HG03378 (cell line): ENCODE results near the gene DPYSL3.

Experiments used
- ATAC-seq: cut with Tn5 transposase; IDR thresholded peaks from one replicate; pipeline ENCODE4 v1.9.1; 2021; ENCODE audit warnings: mild to moderate bottlenecking, moderate library complexity; ENCODE audit not compliant: unreplicated experiment

The DPYSL3 gene

GRCh38 chr5:147406636-147407035 lies 103.2 kb downstream of the DPYSL3 start:
- no peak for ATAC-seq

- ATAC-seq, result peak; percentile 15
Observed at GRCh38 chr5:147404706-147405105, 105.2 kb downstream of the DPYSL3 start.

- peak; percentile 96 for ATAC-seq
Observed at GRCh38 chr5:147403651-147404640, 105.9 kb downstream of the DPYSL3 start.

GRCh38 chr5:147400881-147401280 lies 109.0 kb downstream of the DPYSL3 start:
- no peak for ATAC-seq

DNA sequence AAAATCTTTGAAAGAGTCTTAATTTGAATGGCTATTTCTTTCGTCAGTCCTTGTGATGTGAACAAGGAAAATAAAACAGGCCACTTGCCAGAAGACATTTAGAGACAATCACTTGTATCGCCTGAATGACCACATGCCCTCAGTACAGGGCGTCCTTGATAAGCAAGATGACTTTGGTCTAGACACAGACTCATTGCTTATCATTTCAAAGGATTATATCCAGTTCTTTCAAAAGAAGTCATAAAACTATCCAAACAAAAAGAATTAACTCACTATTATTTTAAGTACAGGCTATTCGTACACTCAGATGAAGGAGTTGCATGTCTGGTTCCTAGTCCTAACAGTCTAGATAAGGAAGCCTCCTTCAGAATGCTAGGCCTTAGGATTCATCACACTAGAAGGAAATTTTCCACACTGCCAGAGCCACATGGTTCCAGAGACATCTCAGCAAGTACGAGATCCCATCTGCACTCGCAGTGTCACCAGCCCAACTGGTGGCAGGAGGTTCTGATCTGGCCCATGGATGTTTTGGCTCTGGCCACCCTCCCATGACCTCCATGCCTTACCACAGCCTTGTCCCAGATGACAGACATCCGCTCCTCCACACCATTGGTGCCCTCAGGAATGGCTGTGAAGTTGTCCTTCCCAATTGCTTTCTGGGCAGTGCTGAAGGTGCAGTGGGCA lies 109.6 kb downstream of the DPYSL3 start:
- ATAC-seq, result no peak

- no peak for ATAC-seq
Observed at GRCh38 chr5:147398860-147399259, 111.0 kb downstream of the DPYSL3 start.

- ATAC-seq, result no peak
Observed at GRCh38 chr5:147397616-147398015, 112.3 kb downstream of the DPYSL3 start.

- no peak for ATAC-seq
Observed at GRCh38 chr5:147396070-147396823, 113.6 kb downstream of the DPYSL3 start.

- ATAC-seq, result no peak
Observed at GRCh38 chr5:147393874-147394672, 115.8 kb downstream of the DPYSL3 start.

GRCh38 chr5:147391781-147392180 lies 118.1 kb downstream of the DPYSL3 start:
- ATAC-seq, result peak; percentile 91

GRCh38 chr5:147390654-147391225 lies 119.1 kb downstream of the DPYSL3 start:
- no peak for ATAC-seq

DNA sequence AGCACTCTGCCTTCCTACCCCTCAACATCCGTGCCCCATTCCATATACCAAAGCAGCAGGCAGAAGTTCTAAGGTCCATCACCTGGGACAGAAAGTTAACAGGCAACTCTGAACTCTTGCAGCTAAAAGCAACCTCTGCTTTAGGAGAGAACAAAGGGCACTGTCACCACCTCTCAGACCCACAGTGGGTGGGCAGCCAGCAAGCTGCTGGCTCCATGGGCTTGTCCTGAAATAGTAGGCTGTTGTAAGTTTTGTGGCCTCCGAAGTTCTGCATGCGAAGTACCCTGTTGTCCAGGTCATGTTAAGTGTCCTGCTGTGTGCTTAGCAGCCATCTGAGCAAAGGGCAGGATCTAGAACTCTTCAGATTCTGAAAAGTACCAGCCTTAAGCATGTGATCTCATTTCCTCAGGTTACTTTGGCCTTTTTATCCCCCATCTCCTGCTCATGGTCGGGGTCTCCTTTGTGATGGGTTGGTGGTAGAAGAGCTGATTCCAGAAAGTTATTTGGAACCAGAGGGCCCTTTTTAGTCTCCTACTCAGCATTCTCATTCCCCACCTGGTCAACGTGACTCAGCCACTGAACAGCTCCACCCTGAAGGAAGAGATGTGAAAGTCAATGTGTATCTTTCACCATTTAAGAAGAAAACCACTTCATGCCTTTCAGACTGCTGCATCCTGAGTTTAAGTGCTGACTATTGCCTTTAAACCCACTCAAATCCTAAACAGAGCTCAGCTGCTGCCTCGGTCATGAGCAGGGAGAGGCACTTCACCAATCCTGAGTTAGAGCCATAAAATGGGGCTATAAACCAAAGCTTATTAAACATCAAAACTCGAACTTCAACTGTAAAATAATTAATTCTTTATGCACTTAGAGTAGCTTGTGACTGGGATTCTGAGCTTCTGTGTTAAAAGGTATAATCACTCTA lies 121.4 kb downstream of the DPYSL3 start:
- no peak for ATAC-seq

GRCh38 chr5:147387109-147387508 lies 122.8 kb downstream of the DPYSL3 start:
- no peak for ATAC-seq

GRCh38 chr5:147384346-147385193 lies 125.3 kb downstream of the DPYSL3 start:
- ATAC-seq, result no peak

- ATAC-seq, result no peak
Observed at GRCh38 chr5:147382776-147383175, 127.1 kb downstream of the DPYSL3 start.

- ATAC-seq, result no peak
Observed at GRCh38 chr5:147381555-147381954, 128.3 kb downstream of the DPYSL3 start.

DNA sequence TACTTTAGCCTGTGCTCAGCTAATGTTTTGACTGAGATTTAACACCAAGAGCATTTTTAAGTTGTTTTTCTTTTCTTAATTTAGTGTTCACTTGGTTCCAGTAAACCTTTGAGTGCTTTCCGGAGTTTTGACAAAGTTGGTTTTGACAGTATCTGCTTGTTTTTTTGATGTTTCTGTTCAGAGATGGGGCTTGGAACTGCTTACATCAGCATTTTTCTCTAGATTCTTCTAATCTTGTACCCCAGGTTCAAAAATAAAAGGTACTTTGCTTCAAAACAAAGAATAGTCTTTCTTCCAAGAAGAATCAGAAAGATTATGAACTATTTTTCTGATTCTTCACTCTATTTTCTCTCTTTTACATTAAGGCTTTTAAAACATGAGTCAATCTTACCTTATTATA lies 132.2 kb downstream of the DPYSL3 start:
- ATAC-seq, result no peak

GRCh38 chr5:147375151-147375550 lies 134.7 kb downstream of the DPYSL3 start:
- no peak for ATAC-seq
